HG03139 (cell line): ENCODE results near the gene PABPN1L.

Source experiments
- ATAC-seq: cut with Tn5 transposase; IDR thresholded peaks from one replicate; pipeline ENCODE4 v1.9.1; 2021; ENCODE audit not compliant: unreplicated experiment

The PABPN1L gene

DNA sequence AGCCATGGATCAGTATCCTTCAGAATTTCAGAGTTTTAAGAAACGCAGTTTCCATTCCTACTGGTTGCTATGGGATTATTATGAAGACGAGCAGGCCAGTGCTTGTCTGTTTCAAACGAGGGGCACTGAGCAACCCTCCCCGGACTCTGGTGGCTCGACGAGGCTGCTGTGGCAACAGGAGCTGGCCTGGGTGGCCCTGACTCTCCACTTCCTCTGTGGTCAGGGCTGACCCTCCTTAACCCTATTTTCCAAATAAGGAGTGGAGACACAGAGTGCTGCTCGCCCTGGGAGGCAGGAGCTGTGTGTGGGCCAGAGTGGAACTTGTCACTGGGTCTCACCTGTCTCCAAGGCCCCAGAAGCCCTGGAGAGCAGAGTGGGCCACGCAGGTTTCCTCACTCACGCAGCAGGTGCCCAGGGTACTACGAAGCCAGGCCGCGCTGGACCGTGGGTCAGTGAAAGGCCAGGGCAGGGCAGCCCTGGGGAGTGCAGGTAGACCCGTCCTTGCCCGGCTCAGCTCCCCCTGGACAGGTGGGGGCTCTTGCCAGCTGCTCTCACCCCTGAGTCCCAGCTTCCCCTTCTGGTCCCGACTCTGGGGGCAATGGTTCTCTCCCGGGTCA, 13.0 kb downstream of the PABPN1L start:
- no peak for ATAC-seq

DNA sequence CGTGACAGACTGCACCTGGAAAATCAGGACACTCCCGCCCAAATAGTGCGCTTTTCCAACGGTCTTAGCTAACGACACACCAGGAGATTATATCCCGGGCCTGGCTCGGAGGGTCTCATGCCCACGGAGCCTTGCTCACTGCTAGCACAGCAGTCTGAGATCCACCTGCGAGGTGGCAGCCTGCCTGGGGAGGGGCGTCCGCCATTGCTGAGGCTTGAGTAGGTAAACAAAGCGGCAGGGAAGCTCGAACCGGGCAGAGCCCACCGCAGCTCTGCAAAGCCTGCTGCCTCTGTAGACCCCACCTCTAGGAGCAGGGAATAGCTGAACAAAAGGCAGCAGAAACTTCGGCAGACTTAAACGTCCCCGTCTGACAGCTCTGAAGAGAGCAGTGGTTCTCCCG, 14.8 kb downstream of the PABPN1L start:
- ATAC-seq, result no peak

DNA sequence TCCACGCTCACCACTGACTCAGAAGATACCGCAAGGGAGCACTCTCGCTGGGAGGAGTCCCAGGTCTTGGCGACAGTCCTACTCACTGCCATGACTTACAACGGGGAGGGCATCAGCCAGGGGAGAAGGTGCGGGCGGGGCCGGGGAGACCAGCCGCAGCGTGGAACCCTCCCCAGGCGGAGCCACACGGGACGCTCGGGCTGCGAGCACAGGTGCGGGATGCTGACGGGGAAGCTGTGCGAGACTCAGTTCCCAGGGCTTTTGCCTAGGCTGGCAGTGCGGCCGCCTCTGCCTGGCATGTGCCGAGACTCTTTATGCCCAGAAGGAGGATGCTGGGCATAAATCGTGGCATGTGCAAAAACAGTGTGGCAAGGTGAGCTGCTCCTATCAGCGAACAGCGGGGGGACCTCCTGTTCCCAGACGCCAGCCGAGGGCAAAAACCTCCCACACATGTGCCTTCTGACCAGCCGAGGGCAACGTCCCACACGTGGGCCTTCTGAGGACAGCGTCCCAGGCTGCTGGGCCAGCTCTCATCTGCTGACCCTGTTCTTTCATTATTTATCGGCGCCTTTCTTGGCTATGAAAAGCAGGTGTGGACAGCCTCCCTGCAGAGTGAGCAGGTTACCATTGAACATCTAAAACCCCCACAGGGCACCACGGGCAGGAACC, 15.8 kb downstream of the PABPN1L start:
- no peak for ATAC-seq

DNA sequence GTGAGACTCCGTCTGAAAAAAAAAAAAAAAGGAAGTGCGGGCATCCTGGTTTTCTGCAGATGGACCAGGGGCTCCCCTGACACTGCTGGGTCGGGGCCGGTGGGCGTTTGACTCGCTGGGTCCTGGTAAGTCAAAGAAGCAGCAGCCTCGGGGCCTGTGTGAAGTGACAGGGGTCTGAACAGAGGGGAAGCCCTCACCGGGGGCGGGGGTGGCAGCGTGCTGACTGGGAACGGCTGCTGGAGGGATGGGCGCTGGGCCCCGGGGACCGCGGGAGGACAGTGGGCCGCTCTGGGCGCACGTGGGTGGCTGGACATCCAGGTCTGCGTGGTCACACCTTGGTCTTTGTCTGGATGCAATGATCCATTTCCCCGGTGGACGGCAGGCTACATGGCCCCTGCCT, 17.9 kb downstream of the PABPN1L start:
- ATAC-seq, result no peak

DNA sequence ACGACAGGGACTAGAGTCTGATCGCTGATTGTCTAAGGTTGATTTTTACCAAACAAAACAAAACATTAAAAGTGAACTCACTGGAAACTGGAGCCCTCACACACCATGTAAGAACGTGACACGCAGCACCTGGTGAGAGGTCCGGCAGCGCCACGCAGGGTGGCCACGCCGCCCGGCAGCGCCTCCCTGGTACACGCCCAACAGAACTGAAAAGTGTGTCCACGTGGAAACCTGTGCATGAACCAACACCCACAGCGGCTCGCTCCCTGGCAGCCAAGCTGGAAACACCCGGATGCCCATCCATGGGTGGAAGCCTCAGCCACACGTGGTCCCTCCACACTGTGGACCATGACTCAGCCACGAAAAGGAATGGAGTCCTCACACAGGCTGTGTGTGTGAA, 18.8 kb downstream of the PABPN1L start:
- no peak for ATAC-seq

DNA sequence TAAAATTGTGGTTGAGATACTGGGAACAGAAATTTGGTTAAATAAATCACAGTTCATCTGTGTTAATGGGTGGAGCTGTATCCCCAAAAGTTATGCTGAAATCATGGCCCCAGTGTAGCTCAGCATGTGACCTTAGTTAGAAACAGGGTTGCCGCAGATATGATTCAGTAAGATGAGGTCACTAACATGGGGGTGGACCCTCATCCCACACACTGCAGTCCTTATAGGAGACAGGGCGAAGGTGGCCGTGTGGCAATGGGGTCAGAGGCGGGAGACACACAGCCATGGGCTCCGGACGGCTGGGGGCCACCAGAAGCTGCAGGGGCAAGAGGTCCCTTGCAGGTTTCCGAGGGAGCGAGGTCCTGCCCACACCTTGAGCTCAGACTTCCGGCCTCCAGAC, 20.4 kb downstream of the PABPN1L start:
- no peak for ATAC-seq

DNA sequence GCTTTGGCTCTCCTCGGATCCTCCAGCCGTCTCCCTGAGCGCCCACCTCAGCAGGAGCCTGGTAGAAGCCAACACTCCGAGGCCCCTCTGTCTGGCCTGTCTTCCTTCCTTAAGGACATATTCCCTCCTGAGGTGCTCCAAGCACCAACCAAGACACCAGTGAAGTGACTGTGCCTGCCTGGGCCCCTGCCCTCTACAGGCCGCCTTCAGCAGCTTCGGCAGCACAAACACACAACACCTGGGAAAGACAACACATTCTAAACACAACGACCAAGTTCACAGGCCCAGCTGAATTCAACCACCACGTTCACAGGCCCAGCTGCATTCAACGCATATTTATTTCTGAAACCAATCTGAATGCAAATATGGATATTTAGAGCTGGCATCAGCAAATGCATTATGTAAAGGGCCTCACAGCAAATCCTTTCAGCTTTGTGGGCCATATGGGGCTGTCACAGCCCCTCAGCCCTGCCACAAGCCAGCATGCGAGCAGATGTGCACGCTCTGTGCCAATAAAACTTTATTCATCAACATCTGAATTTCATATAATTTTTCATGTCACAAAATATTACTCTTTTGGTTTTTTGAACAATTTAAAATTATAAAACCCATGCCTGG, 21.9 kb downstream of the PABPN1L start:
- ATAC-seq, result no peak

DNA sequence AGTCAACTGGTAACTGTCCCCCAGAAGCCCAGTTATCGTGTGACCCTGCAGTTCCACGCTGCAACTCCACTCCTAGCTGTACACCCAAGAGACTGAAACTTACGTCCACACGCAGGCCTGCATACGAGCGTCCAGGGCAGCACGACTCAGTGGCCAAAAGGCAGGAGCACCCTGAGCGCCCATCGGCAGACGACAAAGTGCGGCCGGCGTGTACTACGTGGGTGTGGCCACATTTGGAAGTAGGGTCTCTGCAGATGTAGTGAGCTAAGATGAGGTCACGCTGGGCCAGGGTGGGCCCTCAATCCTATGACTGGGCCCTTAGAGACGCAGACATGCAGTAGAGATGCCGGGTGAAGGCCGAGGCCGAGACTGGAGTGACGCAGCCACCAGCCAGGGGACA, 23.2 kb downstream of the PABPN1L start:
- no peak for ATAC-seq

DNA sequence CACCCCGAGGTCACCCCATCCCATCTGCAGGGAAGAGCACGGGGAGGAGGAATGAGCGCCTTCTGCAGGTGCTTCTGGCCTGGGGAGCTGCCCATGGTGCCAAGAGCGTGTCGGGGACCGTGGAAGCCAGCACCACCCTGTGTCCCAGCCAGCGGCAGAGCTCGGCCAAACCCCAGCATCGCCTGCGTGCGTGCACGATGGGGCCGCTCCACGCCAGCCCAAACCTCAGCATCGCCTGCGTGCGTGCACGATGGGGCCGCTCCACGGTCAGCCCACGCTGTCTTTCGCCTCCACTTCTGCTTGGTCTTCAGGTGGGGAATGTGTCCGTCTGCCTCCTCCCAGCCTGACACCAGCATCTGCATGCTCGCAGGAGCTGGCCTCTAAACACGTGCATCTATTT, 23.7 kb downstream of the PABPN1L start:
- ATAC-seq, result no peak

DNA sequence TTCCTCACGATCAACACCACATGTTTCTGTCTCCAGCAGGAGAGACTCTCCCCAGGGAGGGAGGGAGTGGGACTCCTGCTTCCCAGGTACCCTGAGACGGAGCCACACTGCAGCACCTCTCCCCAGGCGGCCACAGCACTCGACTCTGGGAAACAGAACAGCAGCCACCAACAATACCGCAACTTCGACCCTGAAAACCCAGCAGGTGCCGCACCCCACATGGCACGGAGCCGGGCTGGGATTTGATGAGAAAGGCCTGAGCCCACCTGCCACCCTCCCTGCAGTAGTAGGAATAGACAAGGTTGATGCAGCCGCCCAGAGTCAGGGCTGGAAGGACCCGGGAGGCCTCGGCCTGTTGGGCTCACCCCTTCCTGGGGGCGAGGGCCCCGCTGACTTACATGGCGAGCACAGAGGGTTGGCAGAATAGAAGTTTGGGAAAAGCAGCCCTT, 24.1 kb downstream of the PABPN1L start:
- ATAC-seq, result no peak

DNA sequence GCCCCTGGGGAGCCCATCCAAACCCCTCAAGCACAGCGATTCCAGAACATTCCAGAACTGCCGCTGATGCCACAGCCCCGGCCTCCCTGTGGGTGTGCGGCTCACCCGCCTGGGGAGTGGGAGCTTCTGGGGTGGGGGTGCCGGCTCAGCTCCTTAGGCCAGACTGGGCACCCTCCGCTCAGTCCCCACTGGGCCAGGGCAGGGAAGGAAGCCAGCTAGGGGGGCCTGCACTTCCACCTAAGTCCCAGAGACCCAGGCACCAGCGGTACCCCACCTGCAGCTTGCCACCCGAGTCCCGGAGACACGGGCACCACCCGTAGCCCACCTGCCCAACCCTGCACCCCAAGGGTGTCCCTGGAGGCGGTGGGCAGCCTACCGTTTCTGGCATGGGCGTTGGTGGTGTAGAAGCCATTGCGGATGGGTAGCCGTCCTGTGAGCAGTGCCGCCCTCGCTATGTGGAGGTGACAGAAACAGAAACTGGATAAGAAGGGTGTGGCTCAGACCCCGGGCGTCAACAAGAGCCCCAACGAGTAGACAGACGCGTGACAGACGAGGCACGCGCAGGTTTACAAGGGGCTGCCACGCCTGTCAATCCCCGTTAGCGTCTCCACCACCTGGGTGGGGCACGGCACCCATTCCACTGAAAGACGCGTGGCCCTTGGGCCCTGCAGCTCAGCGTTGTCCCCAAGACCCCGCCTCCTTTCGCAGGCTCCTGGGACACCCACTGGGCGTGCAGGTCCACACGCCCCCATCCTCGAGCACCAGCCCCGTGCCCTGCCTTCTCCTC, 24.7 kb downstream of the PABPN1L start:
- no peak for ATAC-seq

DNA sequence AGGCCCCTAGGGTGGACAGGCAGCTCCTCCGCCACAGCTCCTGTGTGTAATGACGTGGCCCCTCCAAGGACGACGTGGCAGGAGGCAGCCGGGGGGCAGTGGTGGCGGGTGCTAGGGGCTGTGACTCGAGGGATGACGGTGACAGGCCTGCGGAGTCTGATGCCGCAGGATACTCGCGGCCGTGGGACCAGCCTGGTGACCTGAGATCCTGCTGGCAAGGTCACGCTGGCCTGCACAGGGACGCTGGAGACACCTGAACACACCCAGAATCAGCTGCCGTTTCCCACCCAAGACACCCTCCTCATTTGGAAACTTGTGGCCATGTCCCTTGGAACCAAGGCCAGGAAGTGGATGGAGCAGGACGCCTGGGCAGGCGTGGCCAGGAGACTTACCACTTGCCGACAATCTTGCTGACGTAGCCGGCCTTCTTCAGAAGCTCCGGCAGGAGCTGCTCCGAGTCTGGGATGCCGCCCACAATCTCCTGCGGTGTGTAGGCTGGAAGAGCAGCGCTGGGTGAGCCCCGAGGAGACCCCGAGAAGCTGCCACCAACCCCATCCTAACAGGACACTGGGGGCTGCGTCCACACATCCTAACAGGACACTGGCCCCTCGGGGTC, 25.8 kb downstream of the PABPN1L start:
- ATAC-seq, result no peak

DNA sequence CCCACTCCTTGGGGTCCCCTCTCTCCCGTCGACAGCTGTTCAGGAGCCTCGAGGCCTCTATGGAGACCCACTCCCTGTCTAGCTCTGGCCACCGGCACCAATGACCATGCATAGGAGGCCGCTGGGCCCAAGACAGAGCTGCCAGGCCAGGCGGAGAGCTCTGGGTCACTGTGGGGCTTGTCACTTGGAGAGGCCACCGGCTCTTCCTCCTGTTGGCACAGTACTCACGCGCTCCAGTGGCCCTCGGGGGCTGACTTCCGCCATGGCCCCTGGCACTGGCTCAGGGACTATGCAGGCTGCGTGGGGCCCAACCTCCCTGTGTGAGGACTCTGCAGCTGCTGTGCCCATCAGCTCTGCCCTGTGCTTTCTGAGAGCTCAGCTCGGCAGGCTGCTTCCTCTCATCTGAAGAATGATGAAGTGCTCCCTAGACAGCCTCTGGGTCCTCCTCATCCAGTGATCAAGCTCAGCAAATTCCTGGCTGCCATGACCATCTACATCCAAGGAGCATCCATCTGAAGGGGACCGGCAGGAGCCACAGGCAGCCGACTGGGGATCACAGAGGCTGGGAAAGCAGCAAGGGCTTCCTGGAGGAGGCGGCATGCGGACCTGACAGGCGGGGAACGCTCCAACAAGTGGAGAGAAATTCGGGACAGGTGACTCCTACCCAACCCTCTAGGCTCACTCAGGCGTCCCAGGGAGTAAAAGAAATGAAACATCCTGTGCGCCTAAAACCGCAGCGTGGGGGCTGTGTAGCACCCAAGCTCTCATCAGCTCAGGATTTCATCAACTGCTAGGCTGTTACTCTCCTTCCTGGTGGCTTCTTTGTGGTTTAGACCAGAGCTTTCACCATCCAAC, 26.5 kb downstream of the PABPN1L start:
- ATAC-seq, result no peak

DNA sequence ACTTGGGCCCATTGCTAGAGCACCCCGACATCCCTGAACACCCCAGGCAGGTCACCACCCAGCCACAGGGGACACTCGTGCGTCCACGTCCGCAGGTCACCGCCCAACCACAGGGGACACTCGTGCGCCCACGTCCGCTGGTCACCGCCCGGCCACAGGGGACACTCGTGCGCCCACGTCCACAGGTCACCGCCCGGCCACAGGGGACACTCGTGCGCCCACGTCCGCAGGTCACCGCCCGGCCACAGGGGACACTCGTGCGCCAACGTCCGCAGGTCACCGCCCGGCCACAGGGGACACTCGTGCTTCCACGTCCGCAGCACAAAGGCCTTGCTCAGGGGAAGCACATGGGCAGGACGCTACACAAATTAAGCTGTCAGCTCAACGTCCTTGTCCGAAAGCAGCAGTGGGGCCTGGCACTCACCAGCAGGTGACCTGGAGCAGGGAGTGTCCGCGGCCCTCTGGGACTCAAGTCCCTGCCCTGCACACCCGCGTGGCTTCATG, 27.4 kb downstream of the PABPN1L start:
- ATAC-seq, result no peak

DNA sequence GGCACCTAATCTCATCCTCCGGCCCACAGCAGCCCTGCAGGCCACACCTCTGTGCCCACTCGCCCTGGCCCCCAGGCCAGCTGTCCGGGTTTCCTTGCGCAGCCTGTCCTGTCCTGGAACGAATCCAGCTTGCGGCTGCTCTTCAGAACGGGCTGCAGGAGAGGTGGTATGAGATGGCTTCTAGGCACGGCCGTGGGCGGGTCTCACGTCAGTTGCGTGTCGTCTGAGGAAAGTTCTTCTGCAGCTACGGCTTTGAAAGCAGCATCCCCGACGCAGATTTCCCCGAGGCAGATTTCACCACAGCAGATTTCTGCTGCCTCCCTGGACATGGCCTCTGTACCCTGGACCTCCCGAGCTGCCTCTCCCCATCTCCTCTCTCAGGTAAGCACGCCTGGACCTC, 27.9 kb downstream of the PABPN1L start:
- ATAC-seq, result no peak

DNA sequence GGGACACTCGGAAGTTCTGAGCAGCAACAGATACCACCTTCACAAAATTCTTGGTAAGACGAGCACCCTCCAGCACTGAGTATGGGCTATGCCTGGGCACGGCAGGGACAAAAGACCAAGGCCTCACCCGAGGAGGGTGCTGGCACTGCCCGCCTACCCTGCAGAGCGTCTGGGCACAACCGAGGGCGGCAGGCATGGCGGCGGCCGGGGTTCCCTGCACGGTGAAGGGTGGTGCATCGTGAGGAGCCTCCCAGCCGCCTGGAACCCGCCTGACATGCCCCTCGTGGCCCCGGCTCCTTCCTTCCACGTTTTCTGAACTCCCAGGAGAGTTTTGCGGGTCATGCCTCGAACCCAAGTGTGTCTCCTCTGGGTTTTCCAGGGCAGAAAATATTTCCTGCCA, 28.7 kb downstream of the PABPN1L start:
- ATAC-seq, result no peak

DNA sequence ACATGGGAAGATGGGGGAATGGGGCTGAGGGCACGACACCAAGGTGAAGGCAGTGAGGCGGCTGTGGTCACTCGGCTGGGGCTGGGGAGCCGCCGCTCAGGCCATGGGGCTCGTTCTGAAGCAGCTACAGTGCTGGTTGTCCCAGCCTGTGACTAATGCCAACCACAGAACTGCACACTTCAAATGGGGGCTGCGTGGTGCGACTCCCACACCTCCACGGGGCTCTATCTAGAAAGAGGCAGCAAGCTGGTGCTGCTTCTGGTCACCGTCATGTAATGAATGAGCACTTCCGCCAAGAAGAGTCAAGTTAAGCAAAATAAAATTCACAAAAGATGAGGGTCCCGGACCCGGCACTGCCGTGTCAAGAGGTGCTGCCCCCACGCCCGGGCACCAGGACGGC, 29.7 kb downstream of the PABPN1L start:
- ATAC-seq, result no peak

DNA sequence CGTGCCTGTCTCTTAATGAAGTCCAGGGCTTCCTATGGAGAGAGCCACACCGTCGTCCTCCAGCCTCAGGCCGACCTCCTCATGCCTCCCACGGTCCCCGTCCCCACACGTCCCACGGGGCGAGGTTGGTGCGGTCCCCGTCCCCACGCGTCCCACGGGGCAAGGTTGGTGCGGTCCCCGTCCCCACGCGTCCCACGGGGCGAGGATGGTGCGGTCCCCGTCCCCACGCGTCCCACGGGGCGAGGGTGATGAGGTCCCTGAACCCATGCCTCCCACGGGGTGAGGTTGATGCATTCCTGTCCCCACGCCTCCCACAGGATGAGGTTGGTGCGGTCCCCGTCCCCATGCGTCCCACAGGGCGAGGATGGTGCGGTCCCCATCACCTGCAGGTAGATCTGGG, 30.6 kb downstream of the PABPN1L start:
- no peak for ATAC-seq

DNA sequence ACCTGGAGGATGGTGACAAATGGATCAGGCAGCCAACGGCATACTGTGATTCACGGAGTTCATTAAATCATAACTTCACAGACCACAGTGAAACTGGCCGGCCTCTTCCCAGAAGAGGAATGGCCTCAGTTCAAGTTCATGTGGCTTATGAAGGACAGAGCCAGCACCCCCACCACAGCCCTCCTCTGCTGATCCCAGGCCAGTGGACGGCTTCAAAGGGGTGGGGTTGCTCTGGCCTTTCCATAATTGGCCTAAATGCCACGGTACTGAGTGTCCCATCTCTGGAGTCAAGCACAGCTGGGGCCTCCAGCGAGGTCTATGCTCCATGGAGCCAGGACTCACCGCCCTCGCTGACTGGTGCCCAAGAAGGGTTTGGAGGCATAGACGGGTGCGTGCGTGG, 31.1 kb downstream of the PABPN1L start:
- ATAC-seq, result no peak

DNA sequence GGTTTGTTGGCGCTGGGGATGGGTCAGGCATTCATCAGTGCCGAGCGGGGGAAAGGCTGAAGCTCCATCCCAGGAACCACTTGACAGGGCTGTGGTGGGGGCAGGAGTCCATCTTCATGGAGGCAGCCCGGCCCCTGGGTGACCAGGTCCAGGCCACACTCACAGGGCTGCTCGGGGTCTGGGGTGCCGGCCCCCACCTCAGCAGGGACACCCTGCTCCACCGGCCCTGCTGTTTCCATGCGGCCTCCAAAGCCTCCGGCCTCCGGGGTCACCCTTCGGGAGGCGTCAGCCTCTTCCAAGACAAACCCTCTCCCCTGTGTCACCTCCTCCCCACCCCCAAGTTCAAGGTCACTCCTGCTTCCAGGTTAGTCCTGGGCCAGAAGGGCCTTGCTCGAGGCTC, 31.8 kb downstream of the PABPN1L start:
- no peak for ATAC-seq
